CD4-positive, CD25-positive, alpha-beta regulatory T cell (primary cell): Measurements from ENCODE around the gene PCK1. TPM values are rescaled to one million over a fixed set of nuclear protein-coding genes. Genes with fewer than 3 reads are reported as not detected.

Source experiments
- polyA plus RNA-seq, 4 donors: library from polyadenylated mRNA; unstranded; fragments of 300-500 nt; fragmentation: Illumina TruSeq; gene quantifications; one replicate each; pipeline ENCODE4 v1.2.3, GENCODE V29; 2021
- total RNA-seq: library from RNA; stranded (reverse); gene quantifications from one replicate; pipeline ENCODE4 v1.2.3, GENCODE V29; 2022

PCK1 gene
- total and polyA plus RNA-seq, 5 donors from 2014 or later = not detected

Other genes with a start within 250 kb of the PCK1 start
- gene SPO11, start 231.3 kb upstream of the PCK1 start, total RNA-seq = not detected
- gene SPO11, start 231.3 kb upstream of the PCK1 start, polyA plus RNA-seq = not detected
- gene RAE1, start 209.9 kb upstream of the PCK1 start, total RNA-seq = 33.0 TPM
- 10 to 100 TPM; 34.5 to 52.1 (median 42.8) TPM for gene RAE1, start 209.9 kb upstream of the PCK1 start, polyA plus RNA-seq
- gene RBM38, start 169.7 kb upstream of the PCK1 start, total RNA-seq = 322 TPM
- 100 to 1,000 TPM in 2 of 4 donors, 10 to 100 TPM in 2; 71.9 to 163 (median 102) TPM for gene RBM38, start 169.7 kb upstream of the PCK1 start, polyA plus RNA-seq
- not detected for gene CTCFL, start 36.0 kb upstream of the PCK1 start, total RNA-seq
- not detected for gene CTCFL, start 36.0 kb upstream of the PCK1 start, polyA plus RNA-seq
- 67.0 TPM for gene ZBP1, start 59.3 kb downstream of the PCK1 start, total RNA-seq
- gene ZBP1, start 59.3 kb downstream of the PCK1 start, polyA plus RNA-seq = 10 to 100 TPM; 12.4 to 33.1 (median 20.3) TPM
- gene PMEPA1, start 148.9 kb downstream of the PCK1 start, total RNA-seq = 4.0 TPM
- gene PMEPA1, start 148.9 kb downstream of the PCK1 start, polyA plus RNA-seq = 1 to 10 TPM in 1 of 4 donors, under 1 TPM in 3; 0.36 to 1.1 (median 0.62) TPM